ENCODE measurements around the gene ALDH1L1.

GRCh38 chr3:126119976-126120375 is 60.4 kb downstream of the ALDH1L1 start:
- no peak for TF ChIP-seq TAF9B (IDR thresholded peaks at IDR 0.05; ENCODE audit: partially characterized antibody)
- TF ChIP-seq ZNF780A (CRISPR knock-in tag; IDR thresholded peaks at IDR 0.05): no peak
- no peak for TF ChIP-seq ZNF12 (CRISPR knock-in tag; IDR thresholded peaks at IDR 0.05)
- TF ChIP-seq FOXK2 (conservative IDR thresholded peaks at IDR 0.05 in 1 of 2, IDR thresholded peaks at IDR 0.05 in 1 of 2; ENCODE audit: low read depth in 2 of 2): no peak
